ENCODE results near the gene SAMD1.

Gene SAMD1

DNA sequence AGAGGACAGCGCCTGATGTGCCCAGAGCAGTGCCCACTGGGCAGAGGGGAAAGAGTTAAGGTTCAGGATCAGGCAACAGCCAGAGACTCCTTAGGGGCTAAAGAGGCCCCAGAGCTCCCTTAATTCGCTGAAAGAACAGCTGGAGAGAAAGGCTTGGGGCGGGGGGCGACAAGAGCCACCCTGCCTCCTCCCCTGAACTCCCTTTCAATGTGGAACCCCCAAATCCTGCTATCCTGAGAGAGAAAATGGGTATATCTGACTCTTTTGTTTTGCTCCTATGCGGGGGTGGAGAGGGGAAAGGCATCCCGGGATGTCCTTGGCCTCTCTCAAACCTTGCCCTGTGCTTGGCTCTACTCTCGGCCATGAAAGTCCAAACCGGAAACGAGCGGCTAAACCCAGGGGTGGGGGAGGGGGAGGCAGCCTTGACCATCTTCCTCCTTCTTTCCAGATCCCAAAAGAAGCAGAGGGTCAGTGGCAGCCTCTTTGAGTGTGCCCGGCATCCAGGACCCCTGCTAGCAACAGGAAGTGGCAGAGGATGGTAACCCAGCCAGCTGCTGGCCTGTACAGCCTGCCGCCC, 22.3 kb upstream of the SAMD1 start:
- no peak for DNase-seq

DNA sequence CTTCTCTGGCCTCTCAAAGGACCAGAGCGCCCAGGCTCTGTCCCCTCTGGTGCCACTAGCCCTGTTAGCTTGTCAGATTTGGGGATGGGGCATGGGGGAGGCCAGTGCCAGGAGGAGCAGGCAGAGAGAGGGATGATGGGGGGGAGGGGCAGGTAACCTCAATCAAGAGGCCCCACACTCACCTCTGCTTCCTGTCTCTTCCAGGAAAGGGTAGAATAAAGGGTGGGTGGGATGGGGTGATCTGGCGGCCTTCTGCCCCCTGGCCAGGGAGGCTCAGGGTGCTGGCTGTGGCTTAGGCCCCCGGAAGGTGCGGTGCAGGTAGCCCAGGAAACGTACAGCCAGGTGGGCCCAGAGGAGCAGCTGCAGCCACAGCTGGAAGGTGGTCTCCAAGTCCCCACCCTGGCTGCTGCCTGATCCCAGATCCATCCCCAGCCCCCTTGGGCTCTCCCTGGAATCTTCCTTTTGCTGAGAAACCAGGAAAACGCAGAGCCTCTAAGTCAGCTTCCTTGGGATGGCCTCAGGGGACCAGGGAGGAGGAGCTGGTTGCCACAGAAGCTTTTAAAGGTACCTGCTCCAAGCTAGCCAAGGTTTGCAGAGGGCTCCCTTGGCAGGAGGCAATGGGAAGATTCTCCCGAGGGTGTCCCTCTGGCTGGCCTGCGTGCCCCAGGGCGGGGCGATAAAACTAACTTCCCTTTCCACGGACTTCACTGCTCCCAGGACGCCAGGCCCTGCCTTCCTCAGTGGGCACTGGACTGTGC, 21.7 kb upstream of the SAMD1 start:
- DNase-seq, result no peak

DNA sequence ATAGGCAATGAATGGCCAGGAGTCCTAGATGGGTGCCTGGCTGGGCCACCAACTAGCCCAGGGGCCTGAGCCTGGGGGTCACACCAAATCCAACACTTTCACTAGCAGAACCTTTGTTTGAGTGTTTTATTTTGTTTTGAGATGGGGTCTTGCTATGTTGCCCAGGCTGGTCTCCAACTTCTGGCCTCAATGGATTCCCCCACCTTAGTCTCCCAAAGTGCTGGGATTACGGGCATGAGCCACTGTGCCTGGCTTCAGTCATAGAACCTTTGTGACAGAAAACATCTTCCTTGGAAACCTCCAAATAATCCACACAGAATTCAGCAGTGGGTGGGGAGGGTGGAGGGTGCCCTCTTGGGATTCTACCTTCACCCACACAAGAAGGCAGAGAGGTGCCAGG, 20.9 kb upstream of the SAMD1 start:
- DNase-seq, result no peak

DNA sequence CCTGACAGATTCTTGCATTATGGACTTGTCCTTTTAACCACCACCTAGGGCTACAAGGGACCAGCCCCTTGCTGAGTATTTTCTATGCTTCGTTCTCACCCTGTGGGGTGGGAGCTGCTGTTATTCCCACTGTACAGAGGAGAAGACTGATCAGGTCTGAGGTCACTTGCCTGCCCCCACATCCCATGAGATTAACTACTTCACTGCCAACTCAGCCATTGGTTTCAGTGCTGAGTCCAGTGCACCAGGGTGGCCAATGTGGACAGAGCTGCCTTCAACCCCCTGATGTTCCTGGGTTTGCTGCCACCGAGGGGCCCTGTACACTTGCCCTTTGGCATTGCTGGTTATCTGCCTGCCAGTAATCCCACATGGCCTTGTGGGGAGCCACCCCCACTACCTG, 20.1 kb upstream of the SAMD1 start:
- DNase-seq, result no peak

DNA sequence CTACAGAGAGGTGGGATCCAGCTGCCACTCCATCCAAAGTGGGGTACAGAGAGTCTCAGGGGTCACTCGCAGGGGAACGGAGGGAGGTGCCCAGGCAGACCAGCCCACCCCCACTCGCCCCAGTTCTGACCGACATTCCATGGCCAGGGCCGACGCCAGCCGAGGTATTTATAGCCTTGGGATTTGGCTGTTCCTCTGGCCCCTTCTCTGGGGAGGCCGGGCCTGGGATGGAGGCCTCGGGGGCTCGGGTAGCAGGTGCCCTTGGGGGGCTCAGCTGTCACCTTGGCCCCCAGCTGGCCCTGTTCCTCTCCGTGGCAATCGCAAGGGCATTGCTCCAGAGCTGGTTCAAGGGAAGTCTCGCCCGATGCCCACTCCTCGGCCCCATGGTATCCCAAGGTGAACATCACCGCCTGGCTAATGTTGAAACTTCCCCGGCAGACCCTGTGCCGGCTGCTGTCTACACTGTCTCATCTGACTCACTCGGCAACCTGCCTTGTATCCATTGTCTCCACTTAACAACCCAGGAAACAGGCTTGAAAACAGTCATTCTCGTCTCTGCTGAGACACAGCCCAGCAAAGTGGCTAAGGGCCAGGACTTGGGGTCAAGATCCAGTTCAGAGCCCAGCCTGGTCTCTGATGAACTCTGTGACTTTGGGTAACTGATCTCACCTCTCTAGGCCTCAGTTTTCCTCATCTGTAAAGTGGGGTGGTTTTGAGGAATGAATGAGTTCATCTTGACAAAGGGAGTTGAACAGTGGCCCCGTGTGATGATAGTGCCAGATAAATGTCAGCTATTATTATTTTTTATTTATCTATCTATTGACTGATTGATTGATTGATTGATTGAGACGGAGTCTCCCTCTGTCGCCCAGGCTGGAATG, 17.3 kb upstream of the SAMD1 start:
- no peak for DNase-seq

DNA sequence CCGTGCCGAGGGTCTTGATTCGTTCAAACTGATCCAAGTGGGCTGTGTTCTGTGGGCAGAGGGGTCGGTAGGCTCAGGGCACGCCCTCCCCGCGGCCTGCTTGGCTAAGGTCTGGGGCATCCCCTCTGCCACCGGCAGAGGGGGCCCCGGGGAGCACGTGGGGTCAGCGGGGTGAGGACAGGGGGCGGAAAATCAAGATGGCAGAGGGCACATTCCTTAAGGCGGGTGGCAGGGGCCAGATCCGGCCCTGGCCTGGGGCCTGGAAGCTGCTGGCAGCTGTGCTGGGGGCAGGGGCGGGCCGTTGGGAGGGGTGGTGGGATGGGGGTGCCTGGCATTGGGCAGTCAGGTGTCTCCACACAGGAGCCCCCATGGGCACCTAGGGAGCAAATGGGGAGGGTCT, 16.3 kb upstream of the SAMD1 start:
- no peak for DNase-seq

DNA sequence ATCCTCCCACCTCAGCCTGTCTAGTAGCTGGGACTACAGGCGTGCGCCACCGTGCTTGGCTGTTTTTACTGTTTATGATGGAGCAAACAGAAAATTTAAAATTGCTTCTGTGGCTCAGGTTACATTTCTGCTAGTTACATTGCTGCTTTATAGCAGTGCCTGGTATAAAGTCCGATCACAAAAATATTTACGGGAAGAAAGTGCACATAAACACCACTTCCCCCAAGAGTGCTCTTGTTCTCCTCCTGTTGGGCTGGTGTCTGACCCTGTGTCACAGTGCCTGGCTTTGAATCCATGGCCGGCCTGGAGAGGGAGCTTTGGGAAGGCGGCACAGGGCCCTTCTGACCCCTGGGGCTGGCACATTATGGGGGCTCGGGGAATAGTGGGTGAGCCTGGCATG, 15.1 kb upstream of the SAMD1 start:
- DNase-seq, result no peak

DNA sequence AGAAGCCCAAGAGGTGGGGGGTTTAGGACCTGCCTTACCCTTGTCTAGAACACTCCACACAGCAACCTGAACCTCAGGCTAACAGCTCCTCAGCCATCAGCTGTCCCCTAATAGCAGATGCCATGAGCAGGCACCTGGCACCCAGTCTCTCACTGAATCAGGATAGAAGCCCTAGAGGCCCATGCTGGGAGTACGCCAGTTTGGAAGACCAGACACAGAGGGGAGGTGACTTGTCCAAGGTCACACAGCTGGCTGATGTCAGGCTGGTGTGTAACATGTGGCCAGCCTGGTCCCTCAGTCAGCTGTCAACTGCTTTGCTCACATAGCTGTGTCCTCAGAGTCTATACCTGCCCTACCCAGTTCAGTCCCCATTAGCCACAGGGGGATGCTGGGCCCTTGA, 12.8 kb upstream of the SAMD1 start:
- no peak for DNase-seq

DNA sequence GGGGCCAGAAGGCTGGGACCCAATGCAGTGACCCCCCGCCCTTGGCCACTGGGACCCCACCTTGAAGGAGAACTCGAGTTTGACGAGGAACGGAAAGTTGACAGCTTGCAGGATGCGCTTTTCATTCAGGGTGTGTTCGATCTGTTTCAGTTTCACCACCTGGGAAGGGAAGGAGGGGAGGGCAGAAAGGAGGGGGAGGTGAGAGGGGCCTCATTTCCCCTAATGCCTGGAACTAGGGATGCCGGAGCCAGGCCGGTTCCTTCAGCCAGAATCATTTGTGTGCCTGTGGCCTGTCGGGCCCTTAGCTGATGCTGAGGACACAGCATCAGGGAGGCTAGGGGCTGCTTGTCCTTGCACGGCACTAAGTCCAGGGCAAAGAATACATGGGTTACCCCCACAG, 12.2 kb upstream of the SAMD1 start:
- no peak for DNase-seq

DNA sequence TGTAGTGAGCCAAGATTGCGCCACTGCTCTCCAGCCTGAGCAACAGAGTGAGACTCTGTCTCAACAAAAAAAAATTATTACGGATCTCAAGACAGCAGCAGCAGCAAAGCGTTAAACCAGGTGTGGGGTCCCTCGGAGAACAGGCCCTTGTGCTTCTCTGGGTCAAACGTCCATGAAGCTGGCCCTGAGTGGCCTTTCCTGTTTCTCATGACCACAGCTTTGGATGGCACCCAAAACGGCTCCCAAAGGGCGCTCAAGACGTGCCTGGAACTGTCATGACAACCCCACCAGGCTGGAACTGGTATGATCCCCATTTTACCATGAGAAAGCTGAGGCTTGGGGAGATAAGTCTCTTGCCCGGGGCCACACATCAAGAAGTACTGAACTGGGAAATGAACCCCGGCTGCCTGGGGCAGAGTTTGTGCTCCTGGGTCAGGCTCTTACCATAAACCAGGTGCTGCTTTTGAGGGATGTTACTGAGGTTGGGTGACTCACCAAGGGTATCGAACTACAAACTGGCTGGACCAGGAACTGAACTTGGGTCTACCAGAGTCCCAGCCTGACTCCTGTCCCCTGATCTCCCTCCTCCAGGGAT, 11.6 kb upstream of the SAMD1 start:
- no peak for DNase-seq

DNA sequence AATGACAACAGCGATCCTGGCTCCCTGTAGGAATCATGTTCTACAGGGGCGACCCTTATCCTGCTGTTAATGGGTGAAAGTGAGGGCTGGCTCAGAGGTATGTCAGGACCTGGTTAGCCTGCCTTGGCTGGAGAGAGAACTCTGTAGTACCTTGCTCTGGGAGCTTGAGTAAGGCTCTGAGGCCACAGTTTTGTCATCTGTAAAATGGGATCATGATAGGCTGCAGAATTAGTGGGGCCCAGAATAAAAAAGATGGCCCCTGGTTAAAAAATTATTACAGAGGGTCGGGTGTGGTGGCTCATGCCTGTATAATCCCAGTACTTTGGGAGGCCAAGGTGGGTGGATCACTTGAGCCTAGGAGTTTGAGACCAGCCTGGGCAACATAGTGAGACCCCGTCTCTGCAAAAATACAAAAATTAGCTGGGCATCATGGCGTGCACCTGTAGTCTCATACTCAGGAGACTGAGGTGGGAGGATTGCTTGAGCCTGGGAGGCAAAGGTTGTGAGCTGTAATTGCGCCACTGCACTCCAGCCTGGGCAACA, 10.5 kb upstream of the SAMD1 start:
- DNase-seq, result no peak

DNA sequence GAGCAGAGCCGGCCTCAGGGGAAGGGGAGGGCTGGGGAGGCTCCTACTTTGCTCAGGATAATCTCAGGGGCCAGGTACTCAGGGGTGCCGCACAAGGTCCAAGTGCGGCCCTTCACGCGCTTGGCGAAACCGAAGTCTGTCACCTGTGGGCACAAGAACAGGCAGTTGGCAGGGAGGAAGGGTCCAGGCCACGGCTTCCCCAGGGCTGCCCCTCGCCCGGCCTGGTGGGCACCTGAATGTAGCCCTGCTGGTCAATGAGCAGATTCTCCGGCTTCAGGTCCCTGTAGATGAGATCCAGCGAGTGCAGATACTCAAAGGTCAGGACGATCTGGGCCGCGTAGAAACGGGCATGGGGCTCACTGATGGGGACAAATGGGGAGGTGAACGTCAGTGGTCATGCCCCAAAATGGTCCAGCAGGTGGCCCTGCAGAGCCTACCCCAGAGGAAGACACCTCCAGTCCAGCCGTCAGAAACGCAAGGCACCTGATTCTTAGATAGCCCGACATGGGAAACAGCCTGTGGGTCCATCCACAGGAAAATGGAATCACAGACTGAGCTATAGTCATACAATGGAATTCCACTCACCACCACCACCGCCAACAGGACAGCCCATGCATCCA, 7.1 kb upstream of the SAMD1 start:
- no peak for DNase-seq

DNA sequence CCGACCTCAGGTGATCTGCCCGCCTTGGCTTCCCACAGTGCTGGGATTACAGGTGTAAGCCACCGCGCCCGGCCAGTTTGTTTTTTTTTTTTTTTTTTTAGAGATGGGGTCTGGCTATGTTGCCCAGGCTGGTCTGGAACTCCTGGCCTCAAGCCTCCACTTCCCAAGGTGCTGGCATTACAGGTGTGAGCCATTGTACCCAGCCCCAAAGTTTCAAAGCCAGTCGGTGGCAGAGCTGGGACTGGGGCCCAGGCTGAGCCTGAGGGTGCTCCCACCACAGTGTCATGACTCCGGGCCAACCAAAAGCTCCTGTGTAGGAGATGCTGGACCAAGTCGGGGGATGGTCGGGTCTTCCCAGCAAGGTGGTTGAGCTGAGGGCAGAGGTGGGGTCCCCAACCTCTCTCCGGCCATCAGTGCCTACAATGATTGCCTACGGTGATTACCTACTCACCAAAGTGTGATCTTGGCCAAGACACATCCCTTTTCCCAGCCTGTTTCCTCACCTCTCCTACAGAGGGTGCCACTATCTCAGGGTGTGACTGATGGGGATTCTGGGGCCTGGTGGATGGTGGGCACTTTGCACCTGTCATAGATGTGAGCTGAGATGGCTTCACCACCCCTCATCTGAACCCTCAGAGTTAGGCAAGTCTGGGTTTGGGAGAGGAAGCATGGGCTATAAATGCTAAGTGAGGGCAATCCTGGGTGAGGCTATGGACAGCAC, 5.9 kb upstream of the SAMD1 start:
- DNase-seq, result no peak

DNA sequence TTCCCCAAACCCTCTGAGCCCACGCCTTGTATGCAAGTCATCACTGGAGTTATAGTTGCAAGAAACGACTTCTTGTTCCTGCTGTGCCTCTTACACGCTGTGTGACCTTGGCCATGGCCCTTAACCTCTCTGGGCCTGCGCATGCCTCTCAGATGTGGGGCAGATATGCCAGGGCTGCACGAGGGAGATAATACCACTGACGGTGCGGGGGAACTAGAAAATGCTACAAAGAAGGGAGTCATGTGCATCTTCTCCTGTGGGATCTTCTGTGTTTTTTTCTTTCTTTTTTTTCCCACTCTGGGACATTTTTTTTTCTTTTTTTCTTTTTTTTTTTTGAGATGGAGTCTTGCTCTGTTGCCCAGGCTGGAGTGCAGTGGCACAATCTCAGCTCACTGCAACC, 4.3 kb upstream of the SAMD1 start:
- DNase-seq, result no peak

DNA sequence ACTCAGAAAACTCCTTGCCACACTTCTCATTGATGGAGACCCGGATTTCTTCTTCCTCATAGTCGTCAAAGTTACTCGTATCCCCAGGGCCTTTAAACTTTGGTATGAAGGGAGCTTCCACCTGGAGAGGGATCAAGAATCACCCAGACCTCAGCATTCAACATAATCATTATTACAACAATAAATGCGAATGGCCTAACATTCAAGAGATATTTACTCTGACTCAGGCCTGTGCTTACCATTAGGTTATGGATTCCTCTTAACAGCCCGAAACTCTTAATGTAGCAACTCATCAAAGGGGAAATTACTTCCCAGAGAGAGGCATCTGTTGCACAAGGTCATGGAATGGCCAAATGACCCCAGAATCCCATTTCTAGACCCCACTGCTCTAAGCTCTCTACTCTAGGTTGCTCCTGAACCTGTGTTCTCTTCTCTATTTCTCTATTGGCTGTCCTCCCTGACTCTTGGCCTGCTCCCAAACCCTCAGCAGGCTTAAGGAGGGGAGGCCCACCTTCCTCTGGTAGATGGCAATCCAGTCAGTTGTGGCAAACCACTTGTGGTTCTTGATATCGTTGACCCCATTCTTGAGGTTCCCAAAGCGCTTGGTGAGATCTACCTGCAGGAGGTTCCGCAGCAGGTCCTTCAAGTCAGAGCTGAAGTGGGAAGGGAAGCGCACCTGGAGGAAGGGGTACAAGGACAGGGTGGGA, 2.7 kb upstream of the SAMD1 start:
- no peak for DNase-seq

DNA sequence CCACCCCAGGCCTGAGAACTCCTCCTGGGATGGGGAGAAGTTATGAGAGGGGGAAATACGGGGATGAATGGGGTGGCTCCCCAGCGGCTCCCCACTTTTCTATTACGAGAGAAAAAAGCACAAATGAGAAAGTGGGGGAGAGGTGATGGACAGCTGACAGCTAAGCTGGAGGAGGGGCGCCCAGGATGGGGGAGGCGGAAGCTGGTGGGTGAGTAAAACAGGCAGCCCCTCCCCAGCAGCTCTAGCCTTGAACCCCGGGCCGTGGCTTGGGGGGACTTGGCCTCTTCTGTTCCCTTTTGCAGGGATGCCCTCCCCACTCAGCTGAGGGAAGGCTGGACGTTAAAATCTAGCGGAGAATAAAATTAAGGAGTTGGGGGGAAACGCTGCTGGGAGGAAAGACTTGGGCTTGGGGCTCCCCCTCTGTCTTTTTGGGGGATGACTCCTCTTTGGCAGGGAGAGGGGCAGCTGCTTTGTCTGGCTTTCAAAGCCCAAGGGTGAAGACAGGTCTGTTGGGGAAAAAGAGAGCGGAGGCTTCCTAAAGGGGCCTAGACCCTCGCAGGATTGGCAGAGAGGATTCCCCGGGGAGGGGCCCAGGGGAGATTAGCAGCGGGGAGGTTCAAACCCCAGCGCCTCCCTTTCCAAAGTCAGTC, 1.4 kb upstream of the SAMD1 start:
- DNase-seq, result no peak

DNA sequence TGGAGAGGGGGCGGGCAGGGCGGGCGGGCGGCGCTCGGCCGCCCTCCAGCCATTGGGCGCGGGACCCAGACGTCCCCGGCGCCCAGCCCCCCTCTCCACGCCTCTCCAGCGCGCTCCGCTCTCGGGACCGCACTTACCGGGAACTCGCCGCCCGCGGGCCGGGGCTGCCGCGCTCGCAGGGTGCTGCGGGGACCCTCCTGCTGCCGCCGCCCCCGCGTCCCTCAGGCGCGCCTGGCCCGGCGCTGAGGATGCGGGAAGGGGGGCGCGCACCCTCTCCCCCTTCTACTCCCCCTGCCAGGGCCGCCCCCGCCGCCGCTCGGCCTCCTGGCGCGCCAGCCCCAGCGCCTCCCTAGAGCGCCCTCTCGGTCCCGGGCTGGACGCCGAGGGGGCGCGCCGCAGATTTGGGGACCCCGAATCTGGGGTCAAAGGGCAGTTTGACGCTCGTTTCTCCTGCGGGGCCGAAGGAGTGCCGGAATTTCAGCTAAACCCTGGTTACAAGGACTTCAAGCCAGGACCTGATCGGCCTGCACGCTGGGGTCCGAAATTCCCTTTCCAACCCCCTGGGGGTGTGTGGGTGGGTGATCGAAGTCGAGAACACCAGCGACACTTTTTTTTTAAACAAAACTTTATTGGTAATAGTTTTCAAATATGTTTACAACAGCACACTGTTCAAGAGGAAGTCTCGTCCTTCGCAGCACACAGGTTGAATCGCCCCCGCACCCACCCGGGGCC, 696 bp upstream of the SAMD1 start:
- peak; percentile 26 for DNase-seq

DNA sequence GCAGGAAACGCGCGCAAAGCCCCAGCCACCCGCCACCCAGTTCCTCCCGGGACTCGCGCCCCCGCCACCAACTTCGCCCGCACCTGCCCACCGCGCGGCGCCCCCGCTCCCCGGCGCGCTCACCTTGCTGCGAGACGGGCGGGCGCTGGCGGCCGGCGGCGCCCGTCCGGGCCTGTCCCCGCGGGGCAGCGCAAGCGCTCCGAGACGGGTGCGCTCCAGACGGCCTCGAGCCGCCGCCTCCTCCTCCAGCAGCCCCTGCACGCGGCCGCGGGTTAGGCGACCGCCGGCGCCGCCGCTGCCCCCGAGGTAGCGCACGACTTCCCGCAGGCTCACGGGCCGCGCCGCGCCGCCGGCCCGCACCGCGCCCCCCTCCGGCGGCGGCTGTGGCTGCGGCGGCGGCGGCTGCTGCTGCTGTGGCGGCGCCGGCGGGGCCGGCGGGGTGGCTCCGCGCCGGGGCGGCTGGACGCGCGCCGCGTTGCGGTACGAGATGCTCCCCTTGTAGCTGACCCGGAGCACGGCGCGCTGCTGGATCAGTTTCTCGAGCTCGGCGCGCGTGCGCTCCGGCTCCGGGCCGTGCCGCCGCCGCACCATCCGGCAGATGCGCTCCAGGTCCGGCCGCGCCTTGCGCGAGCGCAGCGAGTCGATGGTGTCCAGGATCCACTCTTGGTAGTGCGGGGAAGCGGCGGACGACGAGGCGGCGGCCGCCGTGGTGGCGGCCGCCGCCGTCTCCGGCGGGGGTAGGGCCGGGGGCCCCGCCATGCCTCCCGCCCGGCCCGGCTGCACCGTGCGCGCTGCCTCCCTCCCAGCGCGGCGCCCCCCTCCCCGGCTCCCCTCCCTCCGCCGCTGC, 666 bp downstream of the SAMD1 start:
- peak; percentile 35 for DNase-seq

DNA sequence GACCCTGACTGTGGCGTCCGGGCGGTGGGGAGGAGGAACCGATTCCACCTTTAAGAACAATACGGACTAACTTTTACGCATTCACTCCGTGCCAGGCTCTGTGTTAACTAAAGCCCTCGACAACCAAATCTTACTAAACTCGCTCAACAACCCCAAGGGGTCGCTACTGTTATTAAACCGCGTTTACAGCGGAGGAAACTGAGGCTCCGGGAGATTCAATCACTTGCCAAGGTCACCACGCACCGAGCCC, 1.2 kb downstream of the SAMD1 start:
- no peak for DNase-seq

Data from NCI-H2029 (cell line).